NCI-H1417 (cell line): ENCODE data around the gene BCAS4.
"Not testable (repeated sequence)": the region's sequence is repeated elsewhere in the genome, so short reads cannot be mapped to it uniquely, and the experiment has no call there.

Source experiments
- DNase-seq, 3 experiments: peaks; one replicate each; lab custom pipeline; 2025; lab: John Stamatoyannopoulos, UW

BCAS4 gene

DNA sequence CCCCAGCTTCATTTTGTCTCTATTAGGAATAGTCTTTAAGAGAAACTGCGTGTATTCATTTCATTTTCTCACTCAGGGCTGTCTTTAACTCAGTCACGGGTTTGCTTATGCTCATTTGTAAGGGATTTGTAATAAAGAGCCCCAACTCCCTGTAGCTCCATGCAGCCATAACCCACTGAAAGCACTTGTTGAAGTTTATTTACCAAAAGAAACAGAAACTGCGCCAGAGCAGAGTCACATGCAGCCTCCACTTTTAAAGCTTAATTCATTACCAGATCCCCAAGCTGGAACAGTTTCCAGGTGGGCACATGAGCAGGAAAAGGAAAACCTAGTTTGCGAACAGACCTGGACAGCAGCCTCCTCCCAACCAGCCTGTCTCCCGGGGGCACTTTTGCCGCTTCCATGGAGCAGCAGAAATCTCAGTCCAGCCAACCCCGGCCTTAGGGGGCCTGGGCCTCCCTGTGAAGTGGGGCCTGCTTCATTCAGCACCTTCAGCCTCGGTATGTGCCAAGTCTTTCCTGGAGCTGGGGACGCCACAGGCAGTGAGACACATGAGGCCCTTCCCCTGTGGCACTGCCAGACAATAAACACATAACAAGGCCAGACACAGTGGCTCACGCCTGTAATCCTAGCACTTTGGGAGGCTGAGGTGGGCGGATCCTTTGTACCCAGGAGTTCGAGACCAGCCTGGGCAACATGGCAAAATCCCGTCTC is 4.5 kb downstream of the BCAS4 start:
- no peak for DNase-seq

DNA sequence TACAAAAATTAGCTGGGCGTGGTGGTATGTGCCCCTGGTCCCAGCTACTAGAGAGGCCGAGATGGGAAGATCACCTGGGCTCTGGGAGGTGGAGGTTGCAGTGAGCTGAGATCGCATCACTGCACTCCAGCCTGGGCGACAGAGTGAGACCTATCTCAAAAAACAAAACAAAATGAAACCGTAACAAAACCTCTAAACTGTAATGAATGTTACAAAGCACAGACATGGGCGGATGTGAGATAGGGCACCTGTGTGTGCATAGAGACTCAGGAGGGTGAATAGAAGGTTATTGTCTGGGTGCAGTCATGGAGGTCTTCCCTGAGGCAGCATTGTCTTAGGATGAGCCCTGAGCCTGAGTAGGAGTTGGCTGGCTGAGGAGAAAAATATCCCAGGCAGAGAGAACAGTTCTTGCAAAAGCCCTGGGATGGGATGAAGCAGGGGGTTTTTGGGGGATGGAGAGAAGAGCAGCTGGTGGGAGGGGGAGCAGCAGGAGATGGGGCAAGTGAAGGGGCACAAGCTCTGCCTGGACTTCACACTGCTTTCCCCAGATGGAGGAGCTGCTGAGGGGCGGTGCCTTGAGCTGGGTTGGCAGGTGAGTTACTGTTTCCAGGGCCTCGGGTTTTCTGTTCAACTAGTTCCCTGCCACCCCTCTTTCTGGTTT is 5.2 kb downstream of the BCAS4 start:
- no peak for DNase-seq

DNA sequence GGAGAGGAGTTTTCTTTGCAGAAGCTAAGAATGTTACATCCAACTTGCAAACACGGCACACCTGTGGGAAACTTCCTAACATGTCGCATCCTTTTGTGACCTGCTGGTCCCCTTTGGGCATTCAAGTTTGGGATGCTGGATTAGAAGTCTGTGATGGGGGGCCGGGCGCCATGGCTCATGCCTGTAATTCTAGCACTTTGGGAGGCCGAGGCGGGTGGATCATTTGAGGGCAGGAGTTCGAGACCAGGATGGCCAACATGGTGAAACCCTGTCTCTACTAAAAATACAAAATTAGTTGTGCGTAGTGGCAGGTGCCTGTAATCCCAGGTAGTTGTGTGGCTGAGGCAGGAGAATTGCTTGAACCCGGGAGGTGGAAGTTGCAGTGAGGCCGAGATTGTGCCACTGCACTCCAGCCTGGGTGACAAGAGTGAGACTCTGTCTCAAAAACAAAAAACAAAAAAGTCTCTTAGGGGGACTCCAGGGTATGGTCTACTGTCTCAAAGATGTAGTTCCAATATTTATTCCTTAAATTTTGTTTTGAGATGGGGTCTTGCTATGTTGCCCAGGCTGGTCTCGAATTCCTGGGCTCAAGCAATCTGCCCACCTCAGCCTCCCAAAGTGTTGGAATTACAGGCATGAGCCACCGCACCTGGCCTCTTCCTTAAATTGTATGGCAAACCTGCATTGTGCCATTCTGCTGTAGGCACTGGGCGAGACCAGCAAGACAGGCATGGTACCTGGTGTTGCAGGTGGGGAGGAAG is 6.3 kb downstream of the BCAS4 start:
- not testable (repeated sequence) for DNase-seq

- DNase-seq, result no peak
These were observed 6.9 kb downstream of the BCAS4 start for GRCh38 chr20:50801747-50802125.

DNA sequence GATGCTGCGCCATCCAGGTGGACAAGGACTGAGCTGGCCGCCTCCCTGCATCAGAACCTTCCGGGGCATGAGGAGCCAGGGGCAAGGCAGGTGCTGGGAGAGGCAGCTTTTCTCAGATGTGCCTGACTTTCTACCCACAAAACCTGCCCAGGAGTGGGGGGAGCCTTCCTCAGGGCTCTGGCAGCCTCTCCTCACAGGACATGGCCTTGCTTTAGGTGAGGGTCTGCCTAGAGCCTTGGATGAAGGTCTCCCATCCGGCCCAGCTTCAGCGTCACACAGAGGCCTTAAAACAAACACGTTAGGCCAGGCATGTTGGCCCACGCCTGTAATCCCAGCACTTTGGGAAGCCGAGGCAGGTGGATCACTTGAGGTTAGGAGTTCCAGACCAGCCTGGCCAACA is 7.4 kb downstream of the BCAS4 start:
- no peak for DNase-seq

DNA sequence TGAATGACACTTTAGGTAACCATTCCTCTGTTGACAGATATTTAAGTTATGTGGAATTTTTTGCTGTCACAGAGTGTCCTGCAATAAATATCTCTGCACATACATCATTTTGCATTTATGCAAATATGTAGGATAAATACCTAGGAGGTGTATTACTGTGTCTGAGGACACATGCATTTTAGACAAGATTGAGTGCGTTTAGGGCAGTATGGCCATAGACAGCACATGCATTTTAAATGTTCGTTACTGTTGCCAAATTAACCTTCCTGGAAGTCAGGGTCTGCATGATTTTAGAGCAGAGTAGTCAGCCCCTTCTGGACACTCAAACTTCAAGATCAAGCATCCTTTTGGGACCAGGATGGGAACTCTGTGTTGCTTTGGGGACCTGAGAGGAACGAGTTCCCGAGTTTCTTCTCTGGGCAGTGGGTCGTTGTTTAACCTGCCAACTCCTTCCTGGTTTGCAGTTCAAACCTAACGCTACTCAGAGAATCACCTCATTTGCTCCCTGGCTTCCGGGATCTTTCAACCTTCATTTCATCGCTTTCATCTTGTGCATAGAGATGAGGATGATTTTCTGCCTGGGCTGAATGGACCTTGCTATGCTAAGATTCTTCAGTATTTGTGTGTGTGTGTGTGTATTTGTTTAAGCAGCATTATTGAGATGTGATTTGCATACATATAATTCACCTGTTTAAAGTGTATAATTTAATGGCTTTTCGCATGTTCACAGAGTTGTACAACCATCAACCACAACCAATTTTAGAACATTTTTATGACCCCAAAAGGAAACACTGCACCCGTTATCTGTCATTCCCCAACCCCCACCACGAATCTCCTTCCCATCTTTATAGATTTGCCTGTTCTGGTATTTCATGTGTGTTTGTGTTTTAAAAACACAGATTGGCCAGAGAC is 9.8 kb downstream of the BCAS4 start:
- no peak for DNase-seq

GRCh38 chr20:50805349-50805684 is 10.5 kb downstream of the BCAS4 start:
- DNase-seq, result no peak

DNA sequence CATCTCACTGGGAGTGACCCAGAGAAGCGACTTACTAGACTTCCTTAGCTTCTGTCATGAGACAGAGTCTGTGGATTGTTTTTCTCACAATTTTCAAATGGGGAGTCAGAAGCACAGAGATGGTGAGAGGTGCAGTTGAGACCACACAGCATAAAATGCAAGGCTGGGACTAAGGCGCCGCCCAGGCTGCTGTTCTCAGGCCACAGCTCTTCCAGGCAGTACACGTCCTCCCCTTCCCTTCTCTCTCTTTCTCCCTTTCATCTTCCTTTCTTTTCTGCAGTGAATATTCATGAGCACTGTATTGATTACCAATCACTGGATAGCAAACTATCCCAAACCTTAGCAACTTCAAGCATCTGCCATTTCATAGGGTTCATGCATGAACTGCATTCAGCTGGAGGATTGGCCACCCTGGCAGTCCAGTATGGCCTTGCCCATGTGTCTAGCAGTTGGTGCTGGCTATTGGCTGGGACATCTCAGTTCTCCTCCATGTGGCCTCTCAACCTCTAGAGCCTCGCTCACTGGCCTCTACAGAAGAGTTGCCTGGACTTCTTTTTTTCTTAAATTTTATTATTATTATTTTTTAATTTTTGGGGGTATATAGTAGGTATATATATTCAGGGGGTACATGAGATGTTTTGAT is 11.4 kb downstream of the BCAS4 start:
- DNase-seq, result no peak

DNA sequence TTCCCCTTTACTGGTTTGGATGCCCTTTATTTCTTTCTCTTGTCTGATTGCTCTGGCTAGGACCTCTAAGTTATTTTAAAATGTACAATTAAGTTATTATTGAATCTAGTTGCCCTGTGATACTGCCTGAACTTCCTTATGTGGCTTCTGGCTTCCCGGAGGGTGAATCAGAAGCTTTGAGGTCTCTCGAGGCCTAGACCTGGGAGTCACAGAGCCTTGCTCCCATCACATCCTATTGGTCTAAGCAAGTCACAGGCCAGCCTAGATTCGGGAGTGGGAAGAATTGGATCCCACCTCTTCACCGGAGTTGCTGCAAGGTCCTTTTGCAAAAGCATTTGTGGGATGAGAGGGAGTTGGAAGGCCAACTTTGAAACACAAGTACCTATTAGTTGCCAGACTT is 15.2 kb downstream of the BCAS4 start:
- DNase-seq, result no peak

- no peak for DNase-seq
These were observed 16.0 kb downstream of the BCAS4 start for GRCh38 chr20:50810842-50811241.

GRCh38 chr20:50813101-50813643 is 18.3 kb downstream of the BCAS4 start:
- no peak for DNase-seq

GRCh38 chr20:50813801-50814200 is 18.9 kb downstream of the BCAS4 start:
- DNase-seq, result peak in 1 of 3 experiments; percentile 22

DNA sequence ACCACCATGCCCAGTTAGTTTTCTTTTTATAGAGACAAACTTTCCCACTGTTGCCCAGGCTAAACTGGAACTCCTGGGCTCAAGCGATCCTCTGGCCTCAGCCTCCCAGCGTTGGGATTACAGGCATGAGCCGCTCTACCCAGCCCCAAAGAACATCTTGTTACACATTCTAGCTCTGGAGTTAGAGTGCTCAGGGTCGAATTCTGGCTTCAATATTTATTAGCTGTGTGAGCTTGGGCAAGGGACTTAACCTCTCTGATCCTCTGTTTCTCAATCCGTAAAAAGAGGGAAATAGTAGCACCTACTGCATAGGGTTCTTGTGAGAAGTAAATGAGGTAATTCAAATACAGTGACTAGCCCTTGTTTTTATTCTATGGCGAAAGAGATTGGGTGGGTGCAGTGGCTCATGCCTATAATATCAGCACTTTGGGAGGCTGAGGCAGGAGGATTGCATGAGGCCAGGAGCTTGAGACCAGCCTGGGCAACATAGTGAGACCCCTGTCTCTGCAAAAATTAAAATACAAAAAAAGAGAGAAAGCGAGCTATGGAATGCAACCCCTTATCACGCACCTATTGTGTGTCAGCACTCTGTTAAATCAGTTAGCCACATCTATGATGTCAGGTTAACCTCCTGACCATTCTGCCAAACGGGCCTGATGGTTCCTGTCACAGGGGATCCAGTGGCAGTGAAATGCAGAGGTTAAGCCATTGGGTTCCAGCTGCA is 19.7 kb downstream of the BCAS4 start:
- no peak for DNase-seq

GRCh38 chr20:50815162-50815989 is 20.5 kb downstream of the BCAS4 start:
- DNase-seq, result peak; percentile 33 to 70 (median 45)

DNA sequence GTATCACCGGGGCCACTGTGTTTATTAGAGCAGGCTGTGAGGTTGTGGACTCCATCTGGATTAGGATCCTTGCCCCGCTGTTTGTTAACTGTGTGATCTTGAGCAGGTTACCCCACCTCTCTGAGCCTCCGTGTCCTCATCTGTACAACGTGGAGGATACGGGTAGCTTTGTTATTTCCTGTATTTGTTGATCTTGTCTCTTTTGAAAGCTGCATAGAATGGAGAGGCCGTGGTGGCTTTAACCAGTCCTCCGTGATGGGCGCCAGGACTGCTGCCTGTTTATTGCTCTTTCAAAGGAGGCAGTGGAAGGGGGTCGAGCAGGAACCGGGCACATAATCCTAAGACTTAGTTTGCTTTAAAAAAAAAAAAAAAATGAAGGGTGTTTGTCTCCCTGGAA is 22.9 kb downstream of the BCAS4 start:
- DNase-seq, result no peak

- DNase-seq, result no peak
These were observed 24.5 kb downstream of the BCAS4 start for GRCh38 chr20:50819349-50819748.

GRCh38 chr20:50820515-50821256 is 25.8 kb downstream of the BCAS4 start:
- DNase-seq, result peak in 1 of 3 experiments; percentile 39

- no peak for DNase-seq
These were observed 26.5 kb downstream of the BCAS4 start for GRCh38 chr20:50821257-50821921.
